Measurements from ENCODE around the gene GGT5.
"Not testable (repeated sequence)": the region's sequence is repeated elsewhere in the genome, so short reads cannot be mapped to it uniquely, and the experiment has no call there.

Gene GGT5

DNA sequence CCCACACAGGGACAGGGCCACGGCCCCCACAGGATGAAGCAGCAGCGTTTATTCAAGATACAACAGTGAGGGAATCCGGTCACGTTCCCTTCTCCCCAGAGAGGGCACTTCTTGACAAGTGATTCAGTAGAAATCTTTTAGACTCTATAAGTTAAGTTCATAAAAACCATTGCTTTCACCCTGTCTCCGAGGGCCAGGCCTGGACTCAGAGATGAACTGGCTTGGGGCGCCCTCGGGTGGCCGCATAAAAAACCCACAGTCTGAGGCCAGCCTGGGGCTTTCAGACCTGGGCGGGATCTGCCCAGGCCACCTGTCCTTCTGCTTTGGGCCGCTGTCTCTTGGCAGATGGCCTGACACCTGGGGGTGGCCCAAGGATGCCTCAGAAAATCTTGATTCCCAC lies 14.6 kb upstream of the GGT5 start:
- DNase-seq, result peak; percentile 60

- not testable (repeated sequence) for DNase-seq
These were observed 11.9 kb upstream of the GGT5 start for GRCh38 chr22:24256736-24257135.

- DNase-seq, result not testable (repeated sequence)
These were observed 11.3 kb upstream of the GGT5 start for GRCh38 chr22:24256136-24256535.

GRCh38 chr22:24253126-24253525 lies 8.2 kb upstream of the GGT5 start:
- DNase-seq, result not testable (repeated sequence)

GRCh38 chr22:24251286-24251685 lies 6.4 kb upstream of the GGT5 start:
- DNase-seq, result not testable (repeated sequence)

DNA sequence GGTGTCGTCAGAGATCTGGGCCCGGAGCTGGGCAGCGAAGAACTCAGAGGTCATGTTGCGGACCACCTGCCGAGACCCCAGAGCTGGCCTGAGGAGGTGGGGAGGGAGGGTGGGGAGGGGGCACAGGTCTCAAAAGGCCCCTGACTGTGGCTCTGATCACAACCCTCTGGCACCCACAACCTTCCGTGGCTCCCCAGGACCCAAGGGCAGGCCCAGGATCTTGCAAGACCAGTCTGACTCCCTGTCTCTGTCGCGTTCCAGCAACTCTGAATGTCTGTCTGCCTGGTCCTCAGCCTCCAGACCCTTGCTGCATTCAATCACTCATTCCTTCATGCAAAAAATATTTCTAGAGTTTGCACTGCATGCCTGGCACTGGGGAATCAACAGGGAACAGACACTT lies 4.5 kb upstream of the GGT5 start:
- DNase-seq, result not testable (repeated sequence)

GRCh38 chr22:24248611-24249010 lies 3.7 kb upstream of the GGT5 start:
- DNase-seq, result not testable (repeated sequence)

DNA sequence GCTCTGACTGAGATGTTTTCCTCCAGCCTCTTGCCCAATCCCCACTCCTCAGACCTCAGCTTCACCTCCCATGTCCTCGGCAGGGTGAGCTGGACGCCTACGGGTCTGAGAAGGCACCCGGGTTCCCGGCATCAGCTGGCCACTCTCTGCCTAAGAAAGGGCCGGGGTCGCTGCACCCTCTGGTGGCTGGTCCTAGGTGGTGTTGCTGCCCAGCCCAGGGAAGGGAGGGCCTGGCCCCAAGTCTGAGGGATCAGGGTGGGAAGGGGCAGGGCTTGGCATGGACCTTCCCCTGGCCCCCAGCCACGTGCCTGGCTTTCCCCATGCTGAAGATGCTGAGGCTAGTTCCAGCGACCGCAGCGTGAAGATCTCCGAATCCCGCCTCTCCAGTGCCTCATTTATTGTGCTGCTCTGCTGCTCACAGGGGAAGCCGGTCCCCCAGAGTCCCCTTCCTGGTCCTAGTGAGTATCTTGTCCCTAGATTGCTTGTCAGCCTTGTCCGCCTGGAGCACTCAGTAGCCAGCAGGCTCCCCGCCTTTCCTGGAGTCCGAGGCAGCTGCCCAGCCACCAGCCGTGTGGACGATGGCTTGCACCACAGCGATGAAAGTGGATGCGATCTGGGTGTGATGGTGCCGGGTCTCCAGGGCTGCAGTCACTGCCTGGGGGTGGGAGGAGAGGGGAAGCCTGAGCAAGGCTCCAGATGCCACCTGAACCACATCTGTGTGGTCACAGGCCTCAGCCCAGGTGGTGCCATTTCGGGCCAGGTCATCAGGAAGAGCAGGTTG lies 2.9 kb upstream of the GGT5 start:
- DNase-seq, result peak; percentile 45

- DNase-seq, result no peak
These were observed 2.2 kb upstream of the GGT5 start for GRCh38 chr22:24247011-24247507.

GRCh38 chr22:24245584-24246561 lies 991 bp upstream of the GGT5 start:
- not testable (repeated sequence) for DNase-seq

GRCh38 chr22:24244144-24244787 lies 616 bp downstream of the GGT5 start:
- no peak for DNase-seq

GRCh38 chr22:24243417-24243816 lies 1.5 kb downstream of the GGT5 start:
- not testable (repeated sequence) for DNase-seq

DNA sequence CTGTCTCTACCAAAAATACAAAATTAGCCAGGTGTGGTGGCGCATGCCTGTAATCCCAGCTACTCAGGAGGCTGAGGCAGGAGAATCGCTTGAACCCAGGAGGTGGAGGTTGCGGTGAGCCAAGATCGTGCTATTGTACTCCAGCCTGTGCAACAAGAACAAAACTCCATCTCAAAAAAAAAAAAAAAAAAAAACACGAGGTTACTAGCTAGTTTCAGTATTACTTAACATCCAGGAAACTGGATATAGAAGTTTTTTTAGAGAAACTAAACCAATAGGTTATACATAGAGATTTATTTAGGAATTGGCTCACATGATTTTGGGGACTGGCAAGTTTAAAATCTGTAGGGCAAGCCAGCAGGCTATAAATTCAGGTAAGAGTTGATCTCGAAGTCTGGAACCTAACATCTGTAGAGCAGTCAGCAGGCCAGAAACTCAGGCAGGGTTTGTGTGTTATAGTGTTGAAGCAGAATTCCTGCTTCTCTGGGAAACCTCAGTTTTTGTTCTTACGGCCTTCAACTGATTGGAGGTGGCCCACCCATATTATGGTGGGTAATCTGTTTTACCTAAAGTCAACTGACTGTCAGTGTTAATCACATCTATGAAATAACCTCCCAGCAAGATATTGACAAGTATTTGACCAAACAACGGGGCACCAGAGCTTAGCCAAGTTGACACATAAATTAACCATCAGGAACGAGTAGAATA lies 3.7 kb downstream of the GGT5 start:
- not testable (repeated sequence) for DNase-seq

- DNase-seq, result no peak
These were observed 4.5 kb downstream of the GGT5 start for GRCh38 chr22:24240381-24240780.

- DNase-seq, result not testable (repeated sequence)
These were observed 6.7 kb downstream of the GGT5 start for GRCh38 chr22:24238101-24238694.

DNA sequence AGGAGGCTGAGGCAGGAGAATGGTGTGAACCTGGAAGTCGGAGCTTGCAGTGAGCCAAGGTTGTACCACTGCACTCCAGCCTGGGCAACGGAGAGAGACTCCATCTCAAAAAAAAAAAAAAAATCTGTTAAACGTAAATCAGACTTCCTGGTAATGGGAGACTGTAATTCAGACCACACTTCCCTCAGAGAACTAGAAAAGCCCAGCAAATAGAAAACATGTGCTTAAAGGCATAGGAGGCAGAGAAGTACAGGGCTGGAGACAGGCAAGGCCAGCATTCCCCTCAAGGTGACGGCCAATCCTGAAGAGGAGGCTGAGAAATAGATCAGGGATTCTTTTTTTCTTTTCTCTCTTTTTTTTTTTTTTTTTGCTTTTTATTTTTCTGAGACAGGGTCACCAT lies 8.2 kb downstream of the GGT5 start:
- no peak for DNase-seq

GRCh38 chr22:24235315-24235714 lies 9.6 kb downstream of the GGT5 start:
- DNase-seq, result no peak

DNA sequence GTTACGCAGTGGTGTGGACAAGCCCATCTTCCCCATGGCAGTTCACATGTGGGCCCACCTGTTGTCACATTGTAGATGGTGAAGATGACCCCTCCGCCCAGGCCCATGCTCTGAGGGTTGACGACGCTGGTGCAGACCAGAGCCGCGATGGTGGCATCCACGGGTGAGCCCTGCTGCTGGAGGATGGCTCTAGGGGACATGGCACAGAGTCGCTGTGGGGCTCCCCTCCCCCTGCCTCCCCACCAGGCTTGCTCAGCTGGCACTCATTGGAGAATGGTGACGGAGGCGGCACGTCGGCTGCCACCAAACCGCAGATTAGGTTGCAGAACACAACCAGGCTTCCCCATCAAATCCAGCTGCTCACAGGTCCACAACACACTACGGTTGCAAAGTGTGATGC lies 11.1 kb downstream of the GGT5 start:
- no peak for DNase-seq

GRCh38 chr22:24233235-24233634 lies 11.6 kb downstream of the GGT5 start:
- no peak for DNase-seq

- no peak for DNase-seq
These were observed 12.2 kb downstream of the GGT5 start for GRCh38 chr22:24232725-24233124.

DNA sequence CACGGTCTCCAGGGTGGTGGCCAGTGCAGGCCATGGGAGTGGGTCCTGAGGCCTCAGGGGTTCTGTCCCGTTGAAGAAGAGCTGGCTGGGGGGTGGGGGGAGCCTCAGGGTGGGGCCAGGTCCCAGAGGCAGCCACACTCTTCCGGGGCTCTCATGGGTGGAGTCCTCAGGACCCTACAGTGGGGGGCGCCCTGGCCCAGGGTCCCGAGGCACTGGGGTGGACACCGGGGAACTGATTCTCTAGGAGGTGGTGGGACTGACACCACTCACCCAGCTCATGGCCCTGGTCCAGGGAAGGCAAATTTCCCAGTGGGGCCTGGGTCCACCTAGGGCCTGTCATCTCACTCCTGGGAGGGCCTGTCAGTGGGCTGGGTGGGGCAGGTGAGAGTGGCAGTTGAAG lies 12.8 kb downstream of the GGT5 start:
- no peak for DNase-seq

- DNase-seq, result no peak
These were observed 13.2 kb downstream of the GGT5 start for GRCh38 chr22:24231706-24232105.

Measured in stimulated activated CD4-positive, alpha-beta T cell treated with anti-CD3 and anti-CD28 coated beads, Interleukin-4, amount 100 ng/mL, for 24 hours (primary cell).